Vagina (tissue), 2 donors: Measurements from ENCODE around the gene SGMS2.
"Not testable (repeated sequence)": the region's sequence is repeated elsewhere in the genome, so short reads cannot be mapped to it uniquely, and the experiment has no call there.

Source experiments
- POLR2A ChIP-seq, 2 donors: fragments of 450-650 bp; IDR thresholded peaks; one replicate each; pipeline ENCODE4 v1.6.1; 2017; ENCODE audit warnings: antibody characterized with exemption in 2 of 2, mild to moderate bottlenecking in 2 of 2, moderate library complexity in 2 of 2
- POLR2AphosphoS5 ChIP-seq, 2 donors: sonication (generic); formaldehyde crosslinking; IDR thresholded peaks; one replicate each; pipeline ENCODE4 v1.9.0; 2017; ENCODE audit warnings: antibody characterized with exemption in 2 of 2, mild to moderate bottlenecking in 2 of 2, low read depth in 1 of 2; ENCODE audit not compliant: insufficient read depth in 1 of 2
- TF ChIP-seq, protein P1 (sequence below), 3 experiments: fragments of 450-650 bp in 2 of 3; fragments of 200-600 bp in 1 of 3; sonication (generic) in 1 of 3; IDR thresholded peaks; one replicate each; pipeline ENCODE4 v1.5.1; 2017 to 2019; ENCODE audit warnings: antibody characterized with exemption in 3 of 3, mild to moderate bottlenecking in 2 of 3, moderate library complexity in 2 of 3

DNA sequence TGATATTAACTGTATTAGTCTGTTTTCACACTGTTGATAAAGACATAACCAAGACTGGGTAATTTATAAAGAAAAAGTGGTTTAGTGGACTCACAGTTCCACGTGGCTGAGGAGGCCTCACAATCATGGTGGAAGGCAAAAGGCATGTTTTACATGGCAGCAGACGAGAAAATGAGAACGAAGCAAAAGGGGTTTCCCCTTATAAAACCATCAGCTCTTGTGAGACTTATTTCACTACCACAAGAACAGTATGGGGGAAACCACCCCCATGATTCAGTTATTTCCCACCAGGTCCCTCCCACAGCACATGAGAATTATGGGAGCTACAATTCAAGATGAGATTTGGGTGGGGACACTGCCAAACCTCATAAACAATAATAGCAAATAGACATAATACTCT lies 80.3 kb downstream of the SGMS2 start:
- TF ChIP-seq, protein P1, sequence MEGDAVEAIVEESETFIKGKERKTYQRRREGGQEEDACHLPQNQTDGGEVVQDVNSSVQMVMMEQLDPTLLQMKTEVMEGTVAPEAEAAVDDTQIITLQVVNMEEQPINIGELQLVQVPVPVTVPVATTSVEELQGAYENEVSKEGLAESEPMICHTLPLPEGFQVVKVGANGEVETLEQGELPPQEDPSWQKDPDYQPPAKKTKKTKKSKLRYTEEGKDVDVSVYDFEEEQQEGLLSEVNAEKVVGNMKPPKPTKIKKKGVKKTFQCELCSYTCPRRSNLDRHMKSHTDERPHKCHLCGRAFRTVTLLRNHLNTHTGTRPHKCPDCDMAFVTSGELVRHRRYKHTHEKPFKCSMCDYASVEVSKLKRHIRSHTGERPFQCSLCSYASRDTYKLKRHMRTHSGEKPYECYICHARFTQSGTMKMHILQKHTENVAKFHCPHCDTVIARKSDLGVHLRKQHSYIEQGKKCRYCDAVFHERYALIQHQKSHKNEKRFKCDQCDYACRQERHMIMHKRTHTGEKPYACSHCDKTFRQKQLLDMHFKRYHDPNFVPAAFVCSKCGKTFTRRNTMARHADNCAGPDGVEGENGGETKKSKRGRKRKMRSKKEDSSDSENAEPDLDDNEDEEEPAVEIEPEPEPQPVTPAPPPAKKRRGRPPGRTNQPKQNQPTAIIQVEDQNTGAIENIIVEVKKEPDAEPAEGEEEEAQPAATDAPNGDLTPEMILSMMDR (IDR thresholded peaks at IDR 0.05), result not testable (repeated sequence)
- TF ChIP-seq POLR2A (IDR thresholded peaks at IDR 0.05); POLR2AphosphoS5 (IDR thresholded peaks at IDR 0.05; ENCODE audit: insufficient read depth in 1 of 2, low read depth in 1 of 2): not testable (repeated sequence)
